HG02678 (cell line): Measurements from ENCODE around the gene RAP1GAP.
"Not testable (repeated sequence)": the region's sequence is repeated elsewhere in the genome, so short reads cannot be mapped to it uniquely, and the experiment has no call there.

Experiments
- ATAC-seq: cut with Tn5 transposase; IDR thresholded peaks from one replicate; pipeline ENCODE4 v1.9.1; 2021; ENCODE audit warnings: mild to moderate bottlenecking, moderate library complexity; ENCODE audit not compliant: unreplicated experiment

Gene RAP1GAP

DNA sequence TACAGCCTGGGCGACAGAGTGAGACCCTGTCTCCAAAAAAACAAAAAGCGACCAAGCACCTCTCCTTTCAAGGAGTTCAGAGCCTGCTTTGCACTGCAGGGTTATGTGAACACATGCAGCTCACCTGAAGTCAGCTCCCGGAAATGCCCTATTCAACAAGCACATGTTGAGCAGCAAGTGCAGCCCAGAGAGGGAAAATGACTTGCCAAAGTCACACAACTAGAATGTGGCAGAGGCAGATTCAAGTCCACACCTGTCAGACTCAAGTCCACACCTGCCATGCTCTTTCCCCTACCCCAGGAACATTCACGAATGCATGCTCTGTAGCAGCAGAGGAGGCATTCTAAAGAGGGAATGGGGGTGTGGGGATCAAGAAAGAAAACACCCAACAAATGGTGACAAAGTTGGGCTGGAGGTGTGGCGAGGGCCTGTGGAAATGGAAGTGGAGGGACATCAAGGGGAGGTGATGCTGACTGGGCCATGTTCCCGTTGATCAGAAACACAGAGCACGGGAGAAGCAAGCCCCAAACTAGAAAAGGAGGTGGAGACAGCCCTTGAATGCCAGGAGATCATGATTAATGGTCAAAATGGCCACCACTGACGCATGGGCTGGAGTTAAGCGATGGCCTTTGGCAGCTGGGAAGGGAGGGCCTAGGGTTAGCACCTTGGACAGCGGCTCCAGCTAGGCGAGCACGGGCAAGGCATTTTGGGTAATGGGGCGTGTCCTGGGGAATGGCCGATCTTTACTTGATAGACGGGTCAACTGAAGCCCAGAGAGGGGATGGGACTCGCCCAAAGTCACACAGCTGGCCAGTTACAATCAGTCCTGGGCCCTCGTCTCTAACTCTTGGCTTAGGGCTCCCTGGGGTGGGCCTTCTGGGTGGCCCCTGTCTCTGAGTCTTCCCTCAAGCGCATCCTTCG is 21.5 kb downstream of the RAP1GAP start:
- no peak for ATAC-seq

DNA sequence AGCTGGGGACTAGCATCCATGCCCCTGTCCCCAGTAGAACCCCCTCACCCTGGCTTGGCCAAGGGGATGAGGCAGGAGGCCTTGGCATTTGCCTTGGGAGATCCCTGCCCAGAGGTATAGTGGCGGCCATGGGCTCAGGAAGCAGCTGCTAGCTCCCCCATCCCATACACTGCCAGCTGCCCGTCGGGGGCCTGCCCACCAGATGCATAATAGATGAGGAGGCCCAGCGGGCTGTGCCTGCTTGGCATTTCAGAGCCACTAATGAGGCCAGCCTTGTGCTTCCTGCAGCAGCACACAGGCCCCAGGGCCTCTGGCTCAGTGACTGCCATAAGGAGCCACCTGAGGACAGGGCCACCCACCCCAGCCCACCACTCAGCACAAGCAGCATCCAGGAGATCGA is 23.6 kb downstream of the RAP1GAP start:
- ATAC-seq, result no peak

DNA sequence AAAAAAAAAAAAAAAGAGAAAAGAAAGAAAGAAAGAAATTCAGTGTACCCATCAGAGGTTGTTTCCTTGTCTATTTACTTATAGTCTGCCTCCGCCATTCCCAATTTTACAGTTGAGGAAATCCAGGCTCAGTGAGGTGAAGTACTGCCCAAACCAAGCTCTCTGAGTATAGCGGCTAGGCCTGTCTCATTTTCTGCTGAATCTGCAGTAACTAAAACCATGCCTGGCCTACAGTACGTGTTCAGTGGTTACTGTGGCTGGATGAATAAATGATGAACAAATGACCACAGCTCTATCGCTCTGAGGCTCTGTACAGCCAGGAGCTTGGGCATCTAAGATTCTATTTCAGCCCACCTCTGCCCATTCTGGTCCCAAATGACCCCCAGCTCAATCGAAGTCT is 24.3 kb downstream of the RAP1GAP start:
- no peak for ATAC-seq

DNA sequence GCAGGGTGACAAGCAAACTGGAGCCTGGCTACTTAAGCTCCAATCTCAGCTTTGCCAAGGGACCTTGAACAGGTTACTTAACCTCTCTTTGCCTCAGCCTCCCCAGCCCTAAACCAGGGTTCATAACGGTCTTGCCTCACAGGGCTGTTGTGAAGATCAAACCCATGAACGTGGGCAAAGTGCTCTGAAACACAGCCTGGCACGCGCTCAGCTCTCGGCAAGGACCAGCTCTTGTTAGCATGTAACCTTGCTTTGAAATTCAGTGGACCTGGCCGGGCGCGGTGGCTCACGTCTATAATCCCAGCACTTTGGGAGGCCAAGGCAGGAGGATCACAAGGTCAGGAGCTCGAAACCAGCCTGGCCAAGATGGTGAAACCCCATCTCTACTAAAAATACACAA is 24.8 kb downstream of the RAP1GAP start:
- no peak for ATAC-seq

DNA sequence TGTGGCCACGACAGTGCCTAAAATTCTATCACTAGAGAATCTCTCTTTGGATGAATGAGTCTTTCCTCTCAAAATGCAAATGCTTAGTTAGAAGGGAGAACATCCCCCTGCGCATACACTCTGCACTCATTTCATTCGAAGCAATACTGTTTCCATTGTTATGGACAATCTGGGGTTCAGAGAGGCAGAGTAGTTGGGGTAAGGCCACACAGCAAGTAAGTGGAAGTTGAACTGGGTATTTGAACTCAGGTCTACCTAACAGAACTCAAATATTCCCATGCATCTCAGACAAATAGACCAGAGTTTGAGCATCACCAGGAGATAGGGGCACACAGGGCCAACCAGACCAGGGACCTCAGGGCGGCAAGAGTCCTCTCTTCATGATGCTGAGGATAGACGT is 25.5 kb downstream of the RAP1GAP start:
- no peak for ATAC-seq

DNA sequence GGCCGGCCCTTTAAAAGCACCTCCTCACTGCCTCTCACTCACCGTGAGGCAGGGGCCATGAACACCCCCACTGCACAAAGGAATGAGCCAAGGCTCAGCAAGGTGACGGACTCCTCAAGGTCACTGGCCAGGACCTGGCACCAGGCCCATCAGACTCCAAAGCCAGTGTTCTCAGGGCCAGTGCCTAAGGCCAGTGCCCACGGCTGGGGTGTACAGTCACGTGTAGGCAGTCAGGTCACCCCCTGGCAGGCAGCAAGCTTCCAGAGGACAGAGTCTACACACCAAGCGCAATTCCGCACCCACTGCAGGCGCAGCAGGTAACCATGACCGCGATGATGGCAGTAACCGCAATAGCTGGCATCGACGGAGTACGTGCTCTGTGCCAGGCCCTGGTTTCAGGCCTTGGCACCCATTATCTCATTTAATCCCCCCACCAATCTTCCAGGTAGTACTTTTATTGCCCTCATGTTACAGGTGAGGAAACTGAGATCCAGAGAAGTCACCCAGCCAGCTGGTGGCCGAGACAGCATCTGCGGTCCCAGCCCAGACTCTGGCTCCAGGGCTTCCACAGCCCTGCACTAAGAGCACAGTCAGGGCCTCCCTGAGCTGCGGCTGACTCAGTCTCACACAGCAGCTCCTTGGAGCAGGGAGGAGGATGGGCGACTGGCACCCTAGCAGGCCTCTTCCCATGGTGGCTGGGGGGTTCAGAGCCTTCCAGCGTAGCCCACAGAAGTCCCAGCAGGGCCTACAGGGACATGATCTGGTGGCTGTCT is 27.0 kb downstream of the RAP1GAP start:
- ATAC-seq, result no peak

DNA sequence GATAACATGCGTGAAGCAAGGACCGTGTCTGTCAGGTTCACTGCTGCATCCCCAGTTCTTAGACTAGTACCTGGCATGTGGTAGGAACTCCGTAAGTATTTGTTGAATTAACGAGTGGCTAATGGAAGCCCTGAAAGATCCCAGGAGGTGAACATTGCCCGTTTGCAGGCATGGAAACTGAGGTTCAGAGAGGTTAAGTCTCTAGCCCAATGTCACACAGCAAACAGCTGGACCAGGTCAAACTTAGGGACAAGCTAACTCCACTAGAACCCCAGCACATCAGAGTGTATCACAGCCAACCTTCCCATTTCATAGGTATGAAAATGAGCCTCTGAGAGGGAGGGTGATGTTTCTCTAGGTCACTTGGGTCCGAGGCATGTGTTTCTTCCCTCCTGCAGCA is 27.6 kb downstream of the RAP1GAP start:
- no peak for ATAC-seq

DNA sequence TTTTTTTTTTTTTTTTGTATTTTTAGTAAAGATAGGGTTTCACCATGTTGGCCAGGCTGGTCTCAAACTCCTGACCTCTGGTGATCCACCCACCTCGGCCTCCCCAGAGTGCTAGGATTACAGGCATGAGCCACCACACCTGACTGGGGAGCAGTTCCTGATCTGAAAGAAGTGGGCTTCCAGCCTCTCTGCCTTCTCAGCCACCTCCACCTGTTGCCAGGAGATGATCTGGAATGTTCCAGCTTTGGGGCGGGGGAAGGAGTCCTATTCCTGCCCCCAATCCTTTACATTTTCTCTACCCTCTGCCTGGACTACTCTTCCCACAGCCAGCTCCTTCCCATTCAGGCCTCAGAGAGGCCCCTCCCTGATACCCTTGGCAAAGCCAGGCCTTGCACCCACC is 28.1 kb downstream of the RAP1GAP start:
- no peak for ATAC-seq

DNA sequence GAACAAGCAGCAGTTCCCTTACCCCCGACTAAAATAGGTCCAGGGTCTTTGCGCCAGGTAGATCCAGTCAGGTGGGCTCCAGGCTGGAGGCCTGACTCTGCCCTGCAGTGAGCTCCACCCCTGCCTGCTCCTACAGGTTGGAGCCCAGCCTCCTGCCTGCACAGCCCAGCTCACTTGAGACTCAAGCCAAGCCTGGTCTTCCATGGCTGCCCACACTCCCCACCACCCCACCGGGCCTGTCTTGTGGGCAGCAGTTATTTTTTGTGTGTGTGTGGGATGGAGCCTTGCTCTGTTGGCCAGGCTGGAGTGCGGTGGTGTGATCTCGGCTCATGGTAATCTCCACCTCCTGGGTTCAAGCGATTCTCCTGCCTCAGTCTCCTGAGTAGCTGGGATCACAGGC is 28.5 kb downstream of the RAP1GAP start:
- no peak for ATAC-seq

DNA sequence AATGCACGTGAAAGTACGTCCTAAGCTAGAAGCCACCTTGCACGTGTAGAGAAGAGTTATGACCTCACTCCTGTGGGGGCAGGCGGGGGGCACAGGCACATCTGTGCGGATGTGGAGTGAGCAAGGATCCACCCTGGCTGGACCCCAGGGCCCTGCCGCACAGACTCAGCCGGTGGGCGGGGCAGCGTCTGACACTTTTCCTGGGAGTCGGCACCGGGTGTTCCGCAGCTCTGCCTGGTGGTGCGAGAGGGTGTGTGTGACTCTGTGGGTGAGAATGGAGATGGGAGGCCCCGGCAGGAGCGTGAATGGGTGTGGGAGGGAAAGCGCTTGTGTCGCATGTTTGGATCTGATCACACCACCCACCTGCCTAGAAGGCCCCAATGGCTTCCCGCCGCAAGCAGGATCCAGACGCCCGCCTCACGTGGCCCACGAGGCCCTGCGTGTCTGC is 29.5 kb downstream of the RAP1GAP start:
- ATAC-seq, result no peak

DNA sequence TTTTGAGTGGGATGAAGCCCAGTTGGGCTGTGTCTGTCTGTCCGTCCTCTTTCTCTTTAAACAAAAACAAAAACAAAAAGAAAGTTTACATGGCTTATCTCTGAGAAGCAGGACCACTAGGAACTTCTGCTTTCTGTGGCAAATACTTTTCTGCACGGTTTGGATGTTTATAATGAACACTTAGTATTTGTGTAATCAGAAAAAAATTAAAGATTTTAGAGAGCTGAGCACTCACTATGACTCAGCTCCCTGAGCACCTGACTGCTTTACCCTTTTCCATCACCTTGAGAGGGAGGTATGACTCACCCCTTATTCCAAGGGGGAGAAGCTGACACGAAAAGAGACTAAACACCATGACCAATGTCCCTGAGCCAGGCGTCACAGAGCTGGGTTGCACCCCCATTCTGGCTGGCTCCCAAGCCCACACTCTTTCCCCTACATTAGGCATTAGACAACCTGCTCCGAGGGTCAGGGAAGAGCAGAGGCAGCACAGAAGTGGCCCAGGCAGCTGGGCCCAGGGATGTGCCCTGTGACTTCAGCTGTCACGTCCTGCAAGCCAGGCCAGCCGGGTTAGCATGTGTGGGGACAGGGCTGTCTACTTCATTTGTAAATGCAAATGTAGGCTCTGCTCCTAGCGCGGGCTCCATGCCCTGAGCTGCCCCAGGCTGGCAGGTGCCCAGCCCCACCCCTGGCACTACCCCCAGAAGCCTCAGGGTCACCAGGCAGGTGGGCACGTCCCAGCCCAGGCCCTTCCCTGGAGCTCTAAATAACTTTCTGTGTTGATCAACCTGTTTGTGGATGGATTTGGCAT is 30.4 kb downstream of the RAP1GAP start:
- no peak for ATAC-seq

DNA sequence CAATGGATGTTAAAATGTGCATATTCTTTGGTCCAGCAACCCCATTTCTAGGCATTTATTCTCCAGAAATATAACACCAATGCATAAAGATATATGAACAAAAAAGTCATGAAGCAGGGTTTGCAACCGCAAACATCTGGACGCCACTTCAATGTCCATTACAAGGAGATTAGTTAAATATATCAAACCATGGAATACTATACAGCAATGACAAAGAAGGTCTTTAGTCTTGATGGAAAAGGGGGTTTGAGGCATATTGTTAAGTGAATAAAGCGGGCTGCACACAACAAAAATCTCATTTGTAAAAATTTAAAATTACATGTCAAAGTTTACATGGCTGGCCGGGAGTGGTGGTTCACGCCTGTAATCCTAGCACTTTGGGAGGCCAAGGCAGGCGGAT is 31.6 kb downstream of the RAP1GAP start:
- ATAC-seq, result no peak

DNA sequence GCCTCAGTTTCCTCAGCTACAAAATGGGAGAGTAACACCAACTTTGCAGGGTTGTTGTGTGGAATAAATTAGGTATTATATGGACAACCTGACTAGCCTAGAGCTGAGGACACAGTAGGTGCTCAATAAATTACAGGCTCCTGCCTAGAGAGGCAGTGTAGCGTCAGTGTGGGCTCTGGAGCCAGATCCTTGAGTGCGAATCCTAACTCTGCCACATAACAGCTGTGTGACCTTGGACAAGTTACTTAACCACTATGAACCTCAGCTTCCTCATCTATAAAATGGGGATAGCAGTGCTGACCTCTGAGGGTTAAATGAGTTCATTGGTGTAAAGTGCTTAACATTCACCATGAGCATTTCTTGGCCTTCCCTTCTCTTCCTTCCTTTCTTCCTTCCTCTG is 33.1 kb downstream of the RAP1GAP start:
- ATAC-seq, result no peak

DNA sequence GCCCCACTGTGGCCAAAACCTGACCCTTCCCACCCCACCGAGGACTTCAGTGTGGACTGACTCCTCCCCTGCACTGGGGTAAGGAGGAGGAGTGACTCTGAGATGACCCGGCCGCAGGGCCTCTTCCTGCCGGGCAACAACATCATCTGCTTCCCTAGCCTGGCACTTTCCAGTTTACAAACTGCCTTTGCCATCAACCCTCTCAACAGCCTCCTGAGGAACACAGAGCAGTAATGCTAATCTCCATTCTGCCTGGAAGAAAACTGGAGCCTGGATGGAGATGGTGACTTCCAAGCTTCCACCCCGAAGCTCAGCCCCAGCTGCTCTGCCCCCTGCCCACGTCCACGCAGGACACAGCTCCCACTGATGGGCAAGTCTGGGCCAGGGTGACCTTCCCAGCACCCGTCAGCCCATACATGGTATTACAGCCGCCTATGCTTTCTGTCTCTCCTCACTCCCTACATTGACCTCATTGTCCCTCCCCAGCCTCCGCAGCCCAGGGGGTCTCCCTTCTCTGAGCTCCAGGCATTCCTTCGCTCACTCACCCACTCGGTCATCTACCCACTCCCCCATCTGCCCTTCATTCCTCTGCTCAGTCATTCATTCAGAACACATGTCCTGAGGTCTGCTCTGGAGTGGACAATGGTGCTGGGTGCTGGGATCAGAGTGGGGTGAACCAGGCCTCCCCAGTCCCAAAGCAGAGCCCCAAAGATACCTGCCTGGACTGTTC is 34.2 kb downstream of the RAP1GAP start:
- ATAC-seq, result no peak

DNA sequence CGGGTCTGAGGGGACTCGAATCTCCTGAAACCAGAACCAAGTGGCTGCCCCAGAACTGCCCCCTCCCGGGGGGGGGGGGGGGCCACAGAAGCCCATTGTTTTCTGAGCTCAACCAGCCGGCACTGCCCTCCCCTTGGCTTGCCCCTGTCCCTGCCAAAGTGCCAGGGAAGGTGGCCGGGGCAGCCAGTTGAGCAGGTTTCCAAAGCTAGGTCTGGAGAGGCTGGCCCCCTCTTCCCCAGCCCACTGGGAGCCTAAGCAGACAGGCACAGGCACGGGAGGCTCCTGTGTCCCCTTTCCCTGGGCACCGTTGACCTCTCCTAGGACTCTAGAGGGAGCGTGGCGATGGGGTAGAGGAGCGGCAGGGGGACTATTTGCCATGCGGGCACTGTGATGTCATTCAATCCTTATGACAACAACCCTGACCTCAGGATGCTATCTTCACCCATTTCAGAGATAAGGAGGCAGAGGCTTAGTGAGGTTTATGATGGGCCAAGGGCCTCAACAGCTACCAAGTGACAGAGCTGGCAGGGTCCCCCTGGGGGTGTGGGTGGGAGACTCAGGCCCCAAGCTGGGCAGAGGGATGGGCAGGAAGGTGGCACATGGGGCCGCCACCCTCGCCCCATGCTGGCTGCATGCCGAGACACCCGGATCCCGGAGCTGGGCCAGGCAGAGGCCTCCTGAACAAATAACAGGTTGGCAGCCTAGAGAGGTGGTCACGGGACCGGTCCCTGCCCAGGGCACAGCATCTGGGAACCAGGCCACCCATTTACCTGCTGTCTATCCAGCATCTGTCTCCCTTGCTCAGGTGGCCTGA is 35.0 kb downstream of the RAP1GAP start:
- ATAC-seq, result no peak

DNA sequence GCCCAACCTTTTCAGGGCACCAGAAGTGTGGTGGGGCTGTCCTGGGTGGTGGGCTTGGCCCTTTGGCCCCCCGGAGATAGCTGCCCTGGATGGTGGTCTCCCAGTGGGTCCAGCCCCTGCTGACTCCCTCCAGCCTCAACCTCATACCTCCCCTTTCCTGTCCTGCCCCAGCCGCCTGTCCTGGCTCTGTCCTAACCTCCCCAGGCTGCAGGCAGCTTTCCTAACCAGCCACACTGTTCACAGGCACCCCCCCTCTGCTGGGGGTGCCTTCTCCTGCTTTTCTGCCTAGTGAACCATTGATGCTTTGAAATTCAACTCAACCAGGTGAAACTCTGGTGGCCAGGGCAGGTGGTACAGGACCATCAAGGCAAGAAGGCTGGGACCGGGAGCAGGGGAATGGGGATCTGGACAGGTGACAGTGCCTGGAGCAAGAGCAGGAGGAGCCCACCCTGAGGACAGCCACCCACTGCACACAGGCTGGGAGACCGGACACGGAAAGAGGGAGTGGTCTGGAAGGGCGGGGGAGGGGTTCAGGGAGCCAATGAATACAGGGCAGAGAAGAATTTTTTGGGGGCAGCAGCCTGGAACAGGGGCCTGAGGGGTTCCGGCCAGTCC is 35.9 kb downstream of the RAP1GAP start:
- ATAC-seq, result no peak

DNA sequence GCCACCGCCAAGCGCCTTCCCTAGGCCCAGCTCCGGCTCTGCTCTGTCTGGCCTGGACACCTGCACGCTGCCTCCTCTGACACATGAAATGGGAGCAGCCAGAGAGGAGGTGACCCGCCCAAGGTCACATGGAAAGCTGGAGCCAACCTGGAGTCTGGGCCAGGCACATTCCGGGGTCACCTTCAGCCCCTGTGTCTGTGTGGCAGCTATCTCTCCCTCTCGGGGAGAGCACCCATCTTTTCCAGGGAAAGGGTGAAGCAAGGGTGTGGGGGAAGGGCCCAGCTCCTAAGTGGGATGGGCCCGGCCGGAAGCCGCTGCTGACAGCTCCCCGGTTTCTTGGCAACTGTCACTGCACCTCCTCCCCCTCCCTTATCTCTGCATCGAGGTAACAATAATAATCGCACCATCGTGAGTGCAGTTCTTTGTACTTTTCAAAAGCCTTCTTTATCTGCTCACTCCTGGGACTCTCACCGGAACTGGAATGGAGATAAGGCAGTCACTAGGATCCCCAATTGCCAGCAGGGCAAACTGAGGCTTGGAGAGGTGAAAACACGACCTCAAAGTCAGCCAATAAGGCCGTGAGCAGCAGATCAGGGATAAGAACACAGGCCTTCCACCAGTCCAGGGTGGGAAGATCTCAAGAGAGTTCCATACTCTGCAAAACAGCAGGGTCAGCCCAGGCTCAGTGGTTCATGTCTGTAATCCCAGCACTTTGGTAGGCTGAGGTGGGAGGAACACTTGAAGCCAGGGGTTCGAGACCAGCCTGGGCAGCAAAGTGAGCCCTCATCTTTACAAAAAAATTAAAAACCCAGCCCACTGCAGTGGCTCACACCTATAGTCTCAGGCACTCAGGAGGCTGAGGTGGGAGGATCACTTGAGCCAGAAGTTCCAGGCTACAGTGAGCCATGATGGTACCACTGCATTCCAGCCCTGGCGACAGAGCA is 36.9 kb downstream of the RAP1GAP start:
- ATAC-seq, result no peak

DNA sequence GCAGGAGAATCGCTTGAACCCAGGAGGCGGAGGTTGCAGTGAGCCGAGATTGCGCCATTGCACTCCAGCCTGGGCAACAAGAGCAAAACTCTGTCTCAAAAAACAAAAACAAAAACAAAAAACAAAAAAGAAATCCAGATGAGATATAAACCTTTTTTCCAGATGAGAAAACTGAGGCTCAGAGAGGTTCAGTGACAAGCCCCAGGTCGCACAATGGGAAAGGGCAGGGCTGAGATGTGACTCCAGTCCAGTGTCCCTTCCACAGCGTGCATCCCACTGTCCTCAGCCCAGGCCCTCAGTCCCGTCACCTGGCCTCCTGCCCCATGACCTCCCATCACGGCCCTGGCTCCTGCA is 37.6 kb downstream of the RAP1GAP start:
- ATAC-seq, result not testable (repeated sequence)
